GM21717 (cell line): ENCODE results near the gene NAP1L4.

ENCODE experiments used
- ATAC-seq: cut with Tn5 transposase; IDR thresholded peaks from one replicate; pipeline ENCODE4 v1.9.1; 2021; ENCODE audit warnings: mild to moderate bottlenecking, moderate library complexity; ENCODE audit not compliant: unreplicated experiment

Gene NAP1L4

GRCh38 chr11:2992234-2992996 lies at the start of gene NAP1L4:
Gene NAP1L4, minus strand, starts transcription at chr11:2992329. Its CDS starts 13,109 bp downstream, at chr11:2979220.
- ATAC-seq, result peak; percentile 80

- ATAC-seq, result no peak
These were observed 48.8 kb upstream of the NAP1L4 start for GRCh38 chr11:3040881-3041280.

GRCh38 chr11:3037945-3038271 lies 45.8 kb upstream of the NAP1L4 start:
- no peak for ATAC-seq

- no peak for ATAC-seq
These were observed 45.2 kb upstream of the NAP1L4 start for GRCh38 chr11:3037040-3037944.

- ATAC-seq, result no peak
These were observed 44.3 kb upstream of the NAP1L4 start for GRCh38 chr11:3036419-3036818.

GRCh38 chr11:3035333-3035732 lies 43.2 kb upstream of the NAP1L4 start:
- no peak for ATAC-seq

GRCh38 chr11:3030289-3031070 lies 38.4 kb upstream of the NAP1L4 start:
- no peak for ATAC-seq

- no peak for ATAC-seq
These were observed 36.7 kb upstream of the NAP1L4 start for GRCh38 chr11:3028813-3029212.

- no peak for ATAC-seq
These were observed 34.7 kb upstream of the NAP1L4 start for GRCh38 chr11:3026803-3027202.

- no peak for ATAC-seq
These were observed 30.9 kb upstream of the NAP1L4 start for GRCh38 chr11:3022982-3023381.

GRCh38 chr11:3022300-3022967 lies 30.3 kb upstream of the NAP1L4 start:
- ATAC-seq, result no peak

GRCh38 chr11:3021125-3021524 lies 29.0 kb upstream of the NAP1L4 start:
- ATAC-seq, result no peak

- ATAC-seq, result no peak
These were observed 27.9 kb upstream of the NAP1L4 start for GRCh38 chr11:3020011-3020410.

GRCh38 chr11:3018596-3018995 lies 26.5 kb upstream of the NAP1L4 start:
- ATAC-seq, result no peak

GRCh38 chr11:3016861-3017260 lies 24.7 kb upstream of the NAP1L4 start:
- no peak for ATAC-seq

GRCh38 chr11:3015796-3016195 lies 23.7 kb upstream of the NAP1L4 start:
- ATAC-seq, result no peak

GRCh38 chr11:3014943-3015342 lies 22.8 kb upstream of the NAP1L4 start:
- no peak for ATAC-seq

GRCh38 chr11:3014057-3014938 lies 22.2 kb upstream of the NAP1L4 start:
- ATAC-seq, result no peak

GRCh38 chr11:3011891-3012885 lies 20.1 kb upstream of the NAP1L4 start:
- ATAC-seq, result no peak
